Hematopoietic multipotent progenitor cell treated with erythropoietin and hydrocortisone succinate and interleukin-3 and kit ligand, for 8 days (in vitro differentiated cells): Measurements from ENCODE around the gene KDM4B.
A peak's percentile ranks its signal among the peaks of the same experiment; 100 is the strongest.
"Not testable (repeated sequence)": the region's sequence is repeated elsewhere in the genome, so short reads cannot be mapped to it uniquely, and the experiment has no call there.

Experiments
- DNase-seq: peaks from one replicate; pipeline ENCODE4 v3.0.0-alpha.2; 2015

Gene KDM4B

DNA sequence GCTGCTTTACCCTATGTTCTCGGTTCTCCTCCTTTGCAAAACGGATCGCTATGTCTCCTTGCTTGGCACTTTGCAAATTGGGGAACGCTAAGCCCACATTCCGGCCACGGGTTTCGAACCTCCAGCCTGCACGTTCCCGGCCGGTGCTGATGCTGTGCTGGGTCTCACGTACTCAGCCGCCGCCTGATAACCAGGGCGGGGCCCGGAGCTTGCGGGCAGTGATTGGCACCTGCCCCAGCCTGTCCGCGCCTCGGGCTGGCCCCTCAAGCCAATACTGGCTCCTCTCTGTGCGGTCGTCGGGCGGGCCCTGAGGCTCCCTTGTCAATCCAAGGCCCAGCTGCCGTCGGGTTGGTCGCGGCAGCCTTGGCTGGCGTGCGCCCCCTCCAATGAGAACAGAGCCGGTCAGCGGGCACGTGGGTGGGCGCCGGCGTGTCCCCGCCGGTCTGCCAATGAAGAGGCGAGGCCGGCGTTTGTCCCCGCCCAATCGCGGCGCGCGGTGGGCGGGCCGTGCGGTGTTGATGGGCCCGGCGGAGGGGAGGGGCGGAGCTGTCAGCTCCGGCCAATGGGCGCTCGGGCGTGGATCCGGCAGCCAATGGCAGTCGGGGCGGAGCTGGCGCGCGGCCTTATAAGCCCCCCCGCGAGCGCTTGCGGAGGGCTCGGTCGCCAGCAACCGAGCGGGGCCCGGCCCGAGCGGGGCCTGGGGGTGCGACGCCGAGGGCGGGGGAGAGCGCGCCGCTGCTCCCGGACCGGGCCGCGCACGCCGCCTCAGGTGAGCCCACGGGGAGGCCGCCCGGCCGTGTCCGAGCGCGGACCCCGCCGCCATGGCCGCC is at the start of gene KDM4B:
Gene KDM4B (plus strand): TSS at position 652 of the 830 bp plus-strand sequence. CDS start 63,778 bp downstream, outside the sequence.
- peak; percentile 99 for DNase-seq

DNA sequence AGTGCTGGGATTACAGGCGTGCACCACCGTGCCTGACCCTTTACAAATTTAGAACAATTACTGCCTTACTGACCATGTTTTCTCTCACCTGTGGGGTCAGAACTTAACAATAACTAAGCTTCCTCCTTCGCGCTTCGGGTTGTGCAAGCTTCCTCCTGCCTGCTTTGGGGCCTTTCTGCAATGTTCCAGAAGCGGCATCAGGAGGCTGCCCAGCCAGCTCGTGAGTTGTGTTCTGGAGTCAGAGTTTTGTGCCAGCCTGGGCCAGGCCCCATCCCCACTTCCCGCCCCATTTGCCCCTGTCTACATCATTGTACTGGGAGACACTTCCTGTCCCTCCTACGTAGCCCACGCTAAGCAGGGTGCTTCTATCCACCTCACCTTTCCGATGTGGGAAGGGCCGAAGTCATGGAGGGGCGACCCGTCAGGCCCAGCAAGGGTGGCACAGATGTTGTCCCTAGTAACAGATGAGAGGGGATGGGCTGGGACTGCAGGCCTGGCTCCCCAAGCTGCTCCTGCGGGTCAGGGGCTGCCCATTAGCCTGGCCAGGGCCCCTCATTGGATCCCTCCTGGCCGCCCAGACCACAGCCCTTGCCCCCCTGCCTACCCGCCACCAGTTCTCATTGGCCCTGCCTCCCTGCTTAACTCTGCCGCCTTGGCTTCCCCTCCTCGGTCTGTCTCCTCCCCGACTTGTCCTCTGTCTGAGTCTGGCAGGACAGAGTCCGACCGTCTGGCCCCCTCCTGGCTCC is 46.2 kb upstream of the KDM4B start:
- no peak for DNase-seq

DNA sequence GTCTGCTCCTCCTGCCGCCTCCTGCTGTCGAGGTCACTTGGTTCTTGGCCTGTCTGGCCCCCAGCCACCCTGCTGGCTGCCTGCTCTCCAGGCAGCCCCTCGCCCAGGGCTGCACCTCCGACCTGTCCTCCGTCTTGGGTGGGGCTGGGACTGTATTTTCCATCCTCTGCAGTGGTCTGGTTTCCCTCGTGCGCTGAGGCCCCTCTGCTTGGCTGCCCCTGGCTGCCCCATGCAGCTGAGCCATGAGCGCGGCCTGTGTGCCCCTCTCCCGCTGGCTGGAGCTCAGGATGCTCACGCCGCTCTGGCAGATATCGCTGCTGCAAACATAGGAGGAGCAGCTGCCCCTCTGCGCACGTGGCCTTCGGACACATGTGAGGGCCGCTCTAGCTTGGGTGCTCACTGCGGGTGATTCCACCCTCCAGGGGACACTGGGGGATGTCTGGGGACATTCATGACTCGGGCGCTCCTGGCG is 45.6 kb upstream of the KDM4B start:
- DNase-seq, result no peak

DNA sequence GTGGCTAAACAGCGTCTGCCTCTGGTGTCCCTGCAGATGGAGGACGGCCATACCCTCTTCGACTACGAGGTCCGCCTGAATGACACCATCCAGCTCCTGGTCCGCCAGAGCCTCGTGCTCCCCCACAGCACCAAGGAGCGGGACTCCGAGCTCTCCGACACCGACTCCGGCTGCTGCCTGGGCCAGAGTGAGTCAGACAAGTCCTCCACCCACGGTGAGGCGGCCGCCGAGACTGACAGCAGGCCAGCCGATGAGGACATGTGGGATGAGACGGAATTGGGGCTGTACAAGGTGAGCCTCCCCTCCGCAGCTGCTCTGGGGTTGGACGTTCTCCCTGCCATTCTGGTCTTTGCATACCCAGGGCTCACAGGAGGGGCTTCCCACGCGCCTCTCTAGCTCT is 39.7 kb upstream of the KDM4B start:
- no peak for DNase-seq

DNA sequence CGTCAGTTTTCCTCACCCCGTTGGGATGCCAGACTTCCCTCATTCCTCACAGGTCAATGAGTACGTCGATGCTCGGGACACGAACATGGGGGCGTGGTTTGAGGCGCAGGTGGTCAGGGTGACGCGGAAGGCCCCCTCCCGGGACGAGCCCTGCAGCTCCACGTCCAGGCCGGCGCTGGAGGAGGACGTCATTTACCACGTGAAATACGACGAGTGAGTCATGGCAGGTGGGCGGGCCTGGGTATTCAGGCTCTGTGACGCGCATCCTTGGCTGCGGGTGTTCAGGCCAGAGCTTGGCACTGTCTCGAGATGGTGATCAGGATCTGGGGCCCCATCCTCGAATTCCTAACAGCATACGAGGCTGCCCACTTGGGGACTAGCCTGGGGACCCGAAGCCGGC is 38.2 kb upstream of the KDM4B start:
- DNase-seq, result no peak

DNA sequence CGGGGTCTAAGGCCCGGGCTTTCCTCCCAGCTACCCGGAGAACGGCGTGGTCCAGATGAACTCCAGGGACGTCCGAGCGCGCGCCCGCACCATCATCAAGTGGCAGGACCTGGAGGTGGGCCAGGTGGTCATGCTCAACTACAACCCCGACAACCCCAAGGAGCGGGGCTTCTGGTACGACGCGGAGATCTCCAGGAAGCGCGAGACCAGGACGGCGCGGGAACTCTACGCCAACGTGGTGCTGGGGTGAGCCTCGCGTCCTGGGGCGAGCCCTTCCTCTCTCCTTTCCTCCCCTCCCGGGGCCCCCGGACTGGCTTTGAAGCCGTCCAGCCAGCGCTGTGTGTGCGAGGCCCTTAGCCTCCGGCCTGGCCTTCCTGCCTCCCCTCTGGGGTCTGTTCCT is 36.2 kb upstream of the KDM4B start:
- no peak for DNase-seq

DNA sequence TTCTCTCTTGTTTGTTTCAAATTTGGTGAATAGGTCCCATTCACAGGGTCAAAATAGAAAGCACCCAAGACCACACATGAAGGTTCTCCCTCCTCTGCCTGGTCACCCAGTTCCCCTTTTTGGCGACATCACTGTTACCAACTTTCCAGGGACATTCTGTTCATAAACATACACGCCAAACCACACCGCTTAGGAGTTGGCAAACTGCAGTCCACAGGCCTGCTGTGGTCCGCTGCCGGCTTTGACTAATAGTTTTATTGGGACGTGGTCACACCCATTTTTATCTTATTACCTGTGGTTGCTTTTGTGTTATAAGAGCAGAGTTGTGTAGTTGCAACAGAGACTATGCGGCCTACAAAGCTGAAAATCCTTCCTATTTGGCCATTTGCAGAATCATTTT is 35.4 kb upstream of the KDM4B start:
- DNase-seq, result no peak

DNA sequence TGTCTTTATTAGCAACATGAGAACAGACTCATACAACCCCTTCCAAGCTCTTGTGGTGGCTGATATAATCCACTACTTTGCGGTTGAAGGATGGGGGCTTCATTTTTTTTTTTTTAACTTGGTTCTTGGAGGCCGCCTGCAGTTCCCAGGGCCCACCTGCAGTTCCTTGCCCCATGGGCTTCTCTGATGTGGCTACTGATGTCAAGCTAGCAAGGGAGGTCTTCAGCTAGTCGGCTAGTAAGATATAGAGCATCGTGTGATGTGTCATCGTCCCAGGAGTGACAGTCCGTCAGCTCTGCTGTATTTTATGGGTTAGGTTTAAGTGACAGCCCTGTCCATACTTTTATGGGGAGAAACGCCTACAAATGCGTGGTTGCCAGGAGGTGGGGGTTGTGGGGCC is 33.5 kb upstream of the KDM4B start:
- DNase-seq, result no peak

DNA sequence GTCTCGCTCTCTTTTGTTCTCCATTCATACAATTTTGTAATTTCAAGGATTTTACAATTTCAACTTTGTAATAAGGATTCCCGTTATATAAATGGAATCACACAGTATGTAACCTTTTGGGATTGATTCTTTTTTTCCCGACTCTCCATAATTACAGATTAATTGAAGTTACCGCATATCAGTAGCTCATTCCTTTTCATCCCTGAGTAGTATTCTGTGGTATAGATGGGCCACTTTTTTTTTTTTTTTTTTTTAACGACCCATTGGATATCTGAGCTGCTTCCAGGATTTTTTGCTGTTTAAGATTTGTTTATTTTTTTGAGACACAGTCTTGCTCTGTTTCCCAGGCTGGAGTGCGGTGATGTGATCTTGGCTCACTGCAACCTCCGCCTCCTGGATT is 31.9 kb upstream of the KDM4B start:
- DNase-seq, result no peak

DNA sequence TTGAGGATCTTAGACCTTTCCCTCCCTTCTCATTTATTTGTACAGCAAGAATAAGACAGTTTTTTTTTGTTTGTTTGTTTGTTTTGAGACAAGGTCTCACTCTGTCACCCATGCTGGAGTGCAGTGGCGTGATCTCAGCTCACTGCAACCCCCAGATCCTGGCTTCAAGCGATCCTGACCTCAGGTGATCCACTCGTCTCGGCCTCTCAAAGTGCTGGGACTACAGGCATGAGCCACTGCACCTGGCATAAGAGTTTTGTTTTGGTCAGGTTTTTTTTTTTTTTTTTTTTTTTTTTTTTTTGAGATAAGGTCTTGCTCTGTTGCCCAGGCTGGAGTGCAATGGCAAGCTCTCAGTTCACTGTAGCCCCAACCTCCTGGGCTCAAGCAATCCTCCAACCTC is 30.5 kb upstream of the KDM4B start:
- not testable (repeated sequence) for DNase-seq

DNA sequence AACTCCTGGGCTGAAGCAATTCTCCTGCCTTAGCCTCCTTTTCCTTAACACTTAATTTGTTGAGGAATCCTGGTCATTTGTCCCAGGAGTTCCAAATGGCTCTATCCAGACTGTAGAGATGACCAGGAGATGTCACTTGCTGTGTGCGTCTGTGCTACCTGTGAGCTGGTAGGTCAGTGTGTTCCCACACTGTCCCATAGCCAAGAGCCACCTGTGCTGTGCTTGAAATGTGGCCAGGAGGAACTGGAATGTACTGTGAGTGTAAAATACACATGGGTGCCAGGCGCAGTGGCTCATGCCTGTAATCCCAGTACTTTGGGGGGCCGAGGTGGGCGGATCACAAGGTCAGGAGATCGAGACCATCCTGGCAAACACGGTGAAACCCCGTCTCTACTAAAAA is 29.4 kb upstream of the KDM4B start:
- no peak for DNase-seq

DNA sequence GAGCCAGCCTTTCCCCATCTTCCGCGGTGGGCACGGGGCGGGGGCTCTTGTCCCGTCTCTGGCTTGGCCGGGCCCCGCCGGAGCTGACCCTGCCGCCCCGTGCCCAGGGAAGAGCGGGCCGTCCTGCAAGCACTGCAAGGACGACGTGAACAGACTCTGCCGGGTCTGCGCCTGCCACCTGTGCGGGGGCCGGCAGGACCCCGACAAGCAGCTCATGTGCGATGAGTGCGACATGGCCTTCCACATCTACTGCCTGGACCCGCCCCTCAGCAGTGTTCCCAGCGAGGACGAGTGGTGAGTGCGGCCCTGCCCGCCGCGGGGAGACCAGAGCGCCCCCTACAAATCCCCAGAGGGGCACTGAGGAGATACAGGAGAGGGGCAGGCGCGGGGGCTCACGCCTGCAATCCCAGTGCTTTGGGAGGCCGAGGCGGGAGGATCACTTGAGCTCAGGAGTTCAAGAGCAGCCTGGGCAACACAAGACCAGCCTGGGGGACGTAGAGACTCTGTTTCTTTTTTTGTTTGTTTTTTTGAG is 27.2 kb upstream of the KDM4B start:
- DNase-seq, result not testable (repeated sequence)

DNA sequence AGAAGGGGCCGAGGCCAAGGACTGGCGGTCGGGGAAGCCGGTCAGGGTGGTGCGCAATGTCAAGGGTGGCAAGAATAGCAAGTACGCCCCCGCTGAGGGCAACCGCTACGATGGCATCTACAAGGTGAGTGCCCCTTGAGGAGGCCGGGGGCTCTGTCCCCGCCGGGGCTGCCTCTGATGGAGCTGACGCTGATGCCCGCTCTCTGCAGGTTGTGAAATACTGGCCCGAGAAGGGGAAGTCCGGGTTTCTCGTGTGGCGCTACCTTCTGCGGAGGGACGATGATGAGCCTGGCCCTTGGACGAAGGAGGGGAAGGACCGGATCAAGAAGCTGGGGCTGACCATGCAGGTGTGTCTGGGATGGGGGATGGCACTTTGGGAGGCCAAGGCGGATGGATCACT is 18.3 kb upstream of the KDM4B start:
- DNase-seq, result not testable (repeated sequence)

DNA sequence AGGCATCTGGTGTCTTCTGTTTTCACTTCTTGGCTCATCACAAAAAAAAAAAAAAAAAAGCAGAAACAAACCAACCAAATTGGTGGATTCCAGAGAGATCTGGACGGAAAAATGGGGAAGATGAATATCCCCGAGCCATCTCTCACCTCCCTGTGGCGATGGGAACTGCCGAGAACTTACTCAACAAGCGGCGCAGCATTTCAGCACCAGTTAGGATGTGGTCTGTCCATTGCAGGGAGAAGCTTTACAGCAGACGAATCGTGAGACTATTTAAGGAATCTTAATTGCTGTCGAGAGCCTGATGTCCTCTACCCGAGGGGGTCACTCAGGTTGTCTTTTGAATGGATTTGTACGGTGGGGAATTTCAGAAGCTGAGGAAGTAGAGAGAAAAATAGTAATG is 17.3 kb upstream of the KDM4B start:
- no peak for DNase-seq

DNA sequence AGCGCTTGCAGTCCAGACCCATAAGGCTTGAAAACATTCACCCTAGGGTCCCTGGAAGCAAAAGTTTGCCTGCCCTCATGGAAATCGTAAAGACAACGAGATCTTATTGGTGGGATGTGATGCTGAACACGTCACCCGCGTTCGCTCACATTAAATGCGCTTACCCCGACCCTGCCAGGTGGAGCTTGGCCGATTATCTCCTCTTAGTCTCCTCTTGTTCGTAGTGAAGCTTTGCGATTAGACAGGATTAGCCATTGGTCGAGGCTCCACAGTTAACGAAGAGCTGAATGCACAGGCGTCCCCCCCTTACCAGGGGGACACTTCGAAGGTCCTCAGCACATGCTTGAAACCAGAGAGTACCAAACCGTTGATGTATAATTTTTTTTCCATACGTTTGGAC is 16.0 kb upstream of the KDM4B start:
- DNase-seq, result no peak

DNA sequence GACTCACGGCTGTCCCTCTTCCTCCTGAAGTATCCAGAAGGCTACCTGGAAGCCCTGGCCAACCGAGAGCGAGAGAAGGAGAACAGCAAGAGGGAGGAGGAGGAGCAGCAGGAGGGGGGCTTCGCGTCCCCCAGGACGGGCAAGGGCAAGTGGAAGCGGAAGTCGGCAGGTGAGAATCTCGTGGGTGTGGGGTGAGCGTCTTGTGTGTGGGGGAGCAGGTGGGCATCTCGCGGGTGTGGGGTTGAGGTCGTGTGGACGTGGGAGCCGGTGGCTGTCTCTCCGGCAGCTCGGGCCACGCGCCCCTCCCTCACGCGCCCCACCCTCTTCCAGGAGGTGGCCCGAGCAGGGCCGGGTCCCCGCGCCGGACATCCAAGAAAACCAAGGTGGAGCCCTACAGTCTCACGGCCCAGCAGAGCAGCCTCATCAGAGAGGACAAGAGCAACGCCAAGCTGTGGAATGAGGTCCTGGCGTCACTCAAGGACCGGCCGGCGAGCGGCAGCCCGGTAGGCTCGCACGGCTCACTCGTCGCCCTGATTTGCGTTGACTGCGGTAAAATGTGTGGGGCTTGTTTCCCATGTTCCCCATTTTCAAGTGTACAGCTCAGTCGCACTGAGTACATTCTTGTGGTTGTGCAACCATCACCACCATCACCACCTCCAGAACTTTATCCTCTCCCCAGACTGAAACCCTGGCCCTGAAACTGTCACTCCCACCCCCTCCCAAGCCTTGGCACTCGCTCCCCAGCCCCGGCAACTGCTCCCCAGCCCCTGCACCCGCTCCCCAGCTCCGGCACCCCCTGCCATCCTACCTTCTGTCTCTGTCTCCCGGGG is 14.4 kb upstream of the KDM4B start:
- DNase-seq, result not testable (repeated sequence)

DNA sequence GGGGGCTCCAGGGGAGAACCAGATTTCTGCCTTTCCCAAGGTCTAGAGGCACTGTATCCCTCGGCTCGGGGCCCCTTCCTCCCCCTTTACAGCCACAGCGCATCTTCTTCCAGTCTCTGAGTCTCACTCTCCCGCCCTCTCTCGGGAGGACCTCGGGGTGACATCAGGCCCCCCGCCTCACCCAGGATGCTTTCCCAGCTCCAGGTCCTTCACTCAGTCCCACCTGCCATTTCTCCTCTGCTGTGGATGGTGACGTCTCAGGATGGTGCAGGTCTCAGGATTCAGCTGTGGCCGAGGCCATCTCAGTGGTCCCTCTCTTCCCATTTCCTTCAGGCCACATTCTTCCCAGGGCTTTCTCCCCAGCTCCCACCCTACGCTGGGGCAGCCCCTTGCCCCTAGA is 13.6 kb upstream of the KDM4B start:
- no peak for DNase-seq

DNA sequence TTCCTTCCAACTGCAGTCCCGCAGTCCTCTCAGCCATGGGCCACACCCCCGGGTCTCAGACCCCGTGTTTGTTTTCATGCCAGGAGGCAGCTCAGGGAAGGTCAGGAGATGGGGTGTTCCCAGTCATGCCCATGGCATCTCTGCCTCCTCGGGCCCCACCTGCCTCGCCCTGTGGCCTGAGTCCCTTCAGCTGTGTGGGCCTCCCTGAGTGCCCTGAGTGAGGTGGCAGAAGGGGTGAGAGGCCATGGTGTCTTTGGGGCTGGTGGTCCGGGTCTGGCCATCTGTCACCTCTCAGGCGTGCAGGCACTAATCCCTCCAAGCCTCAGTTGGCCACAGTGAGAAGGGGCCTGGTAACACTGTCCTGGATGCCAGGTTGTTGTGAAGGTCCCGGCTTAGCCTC is 10.9 kb upstream of the KDM4B start:
- no peak for DNase-seq

DNA sequence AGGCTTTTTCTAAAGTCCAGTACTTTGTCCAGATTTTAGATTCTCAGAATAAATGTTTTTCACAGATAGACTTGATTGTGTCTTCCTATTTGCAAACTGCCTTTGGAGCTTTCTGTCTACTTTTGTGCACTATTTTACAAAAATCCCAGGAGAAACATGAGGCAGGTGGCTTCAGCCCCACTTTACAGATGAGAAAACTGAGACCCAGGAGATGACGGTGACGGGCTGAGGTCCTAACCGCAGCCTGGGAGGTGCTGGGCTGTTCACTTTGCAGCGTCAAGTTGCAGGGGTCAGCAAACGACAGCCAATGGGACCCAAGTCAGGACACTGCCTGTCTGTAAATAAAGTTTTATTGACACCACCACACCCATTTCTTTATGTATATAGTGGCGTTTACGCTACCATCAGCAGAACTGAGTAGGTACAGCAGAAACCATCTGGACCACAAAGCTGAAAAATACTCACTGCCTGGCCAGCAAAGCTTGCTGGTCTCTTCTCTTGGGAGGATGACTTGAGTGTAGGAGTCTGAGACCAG is 6.8 kb upstream of the KDM4B start:
- no peak for DNase-seq

DNA sequence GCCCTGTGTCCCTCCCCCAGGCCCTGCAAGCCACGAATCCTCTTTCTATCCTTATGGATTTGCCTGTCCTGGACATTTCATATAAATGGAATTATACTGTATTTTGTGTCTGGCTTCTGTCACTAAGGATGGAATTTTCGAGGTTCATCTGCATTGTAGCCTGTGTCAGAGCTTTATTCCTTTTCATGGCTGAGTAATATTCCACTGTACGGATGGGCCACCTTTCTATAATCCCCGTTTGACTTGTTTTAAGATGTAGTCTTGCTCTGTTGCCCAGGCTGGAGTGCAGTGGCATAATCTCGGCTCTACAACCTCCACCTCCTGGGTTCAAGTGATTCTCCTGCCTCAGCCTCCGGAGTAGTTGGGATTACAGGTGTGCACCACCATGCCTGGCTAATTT is 3.9 kb upstream of the KDM4B start:
- no peak for DNase-seq

DNA sequence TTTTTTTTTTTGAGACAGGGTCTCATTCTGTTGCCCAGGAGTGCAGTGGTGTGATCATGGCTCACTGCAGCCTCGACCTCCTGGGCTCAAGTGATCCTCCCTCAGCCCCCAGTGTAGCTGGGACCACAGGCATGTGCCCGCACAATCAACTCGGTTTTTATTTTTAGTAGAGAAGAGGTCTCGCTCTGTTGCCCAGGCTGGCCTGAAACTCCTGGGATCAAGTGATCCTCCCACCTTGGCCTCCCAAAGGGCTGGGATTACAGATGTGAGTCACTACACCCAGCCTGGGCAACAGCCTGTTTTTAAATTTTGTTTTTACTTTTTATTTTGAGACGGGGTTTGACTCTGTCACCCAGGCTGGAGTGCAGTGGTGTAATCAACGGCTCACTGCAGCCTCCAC is 2.3 kb upstream of the KDM4B start:
- no peak for DNase-seq

DNA sequence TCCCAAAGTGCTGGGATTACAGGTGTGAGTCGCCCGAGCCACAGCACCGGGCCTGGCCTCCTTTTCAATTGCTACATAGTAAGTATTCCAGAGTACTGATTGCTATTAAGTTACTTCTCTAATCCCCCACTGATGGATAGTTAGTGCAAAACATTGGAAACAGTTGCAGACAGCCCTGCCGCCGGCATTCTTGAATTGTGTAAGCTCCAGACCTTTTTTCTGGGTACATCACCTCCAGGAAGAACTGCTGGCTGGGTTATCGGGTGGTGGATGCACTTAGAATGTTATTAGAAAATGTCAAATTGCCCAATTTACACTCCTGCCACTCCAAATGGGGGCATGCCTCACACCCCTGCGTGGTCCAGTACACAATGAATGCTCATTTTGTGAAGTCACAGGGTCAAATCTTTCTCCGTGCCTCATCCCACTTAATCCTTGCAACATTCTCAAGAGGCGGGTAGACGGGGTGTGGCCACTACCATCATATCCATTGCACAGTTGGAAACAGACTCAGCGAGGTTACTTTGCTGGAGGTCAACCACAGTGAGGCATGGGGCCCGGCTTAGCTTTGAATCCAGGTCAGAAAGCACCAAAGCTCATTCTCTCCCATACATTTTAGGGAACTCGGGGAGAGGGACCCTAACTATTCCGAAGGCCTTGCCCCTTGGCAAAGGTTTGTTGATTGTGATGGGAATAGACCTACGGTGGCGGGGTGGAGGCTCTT is 1.0 kb upstream of the KDM4B start:
- DNase-seq, result no peak
